GM10266 (cell line): ENCODE results near the gene KLF7.

Experiments used
- DNase-seq: peaks from one replicate; pipeline ENCODE4 v3.0.0; 2012; ENCODE audit errors: extremely low spot score
- TF ChIP-seq, protein P1 (sequence below): IDR thresholded peaks from 2 replicates; pipeline ENCODE4 v1.5.1; 2012; ENCODE audit warnings: mild to moderate bottlenecking, low read depth; ENCODE audit not compliant: control insufficient read depth, insufficient read depth; ENCODE audit errors: missing control alignments

The KLF7 gene

GRCh38 chr2:207107131-207107530 is 58.6 kb downstream of the KLF7 start:
- TF ChIP-seq, protein P1, sequence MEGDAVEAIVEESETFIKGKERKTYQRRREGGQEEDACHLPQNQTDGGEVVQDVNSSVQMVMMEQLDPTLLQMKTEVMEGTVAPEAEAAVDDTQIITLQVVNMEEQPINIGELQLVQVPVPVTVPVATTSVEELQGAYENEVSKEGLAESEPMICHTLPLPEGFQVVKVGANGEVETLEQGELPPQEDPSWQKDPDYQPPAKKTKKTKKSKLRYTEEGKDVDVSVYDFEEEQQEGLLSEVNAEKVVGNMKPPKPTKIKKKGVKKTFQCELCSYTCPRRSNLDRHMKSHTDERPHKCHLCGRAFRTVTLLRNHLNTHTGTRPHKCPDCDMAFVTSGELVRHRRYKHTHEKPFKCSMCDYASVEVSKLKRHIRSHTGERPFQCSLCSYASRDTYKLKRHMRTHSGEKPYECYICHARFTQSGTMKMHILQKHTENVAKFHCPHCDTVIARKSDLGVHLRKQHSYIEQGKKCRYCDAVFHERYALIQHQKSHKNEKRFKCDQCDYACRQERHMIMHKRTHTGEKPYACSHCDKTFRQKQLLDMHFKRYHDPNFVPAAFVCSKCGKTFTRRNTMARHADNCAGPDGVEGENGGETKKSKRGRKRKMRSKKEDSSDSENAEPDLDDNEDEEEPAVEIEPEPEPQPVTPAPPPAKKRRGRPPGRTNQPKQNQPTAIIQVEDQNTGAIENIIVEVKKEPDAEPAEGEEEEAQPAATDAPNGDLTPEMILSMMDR = no peak
- DNase-seq = no peak

DNA sequence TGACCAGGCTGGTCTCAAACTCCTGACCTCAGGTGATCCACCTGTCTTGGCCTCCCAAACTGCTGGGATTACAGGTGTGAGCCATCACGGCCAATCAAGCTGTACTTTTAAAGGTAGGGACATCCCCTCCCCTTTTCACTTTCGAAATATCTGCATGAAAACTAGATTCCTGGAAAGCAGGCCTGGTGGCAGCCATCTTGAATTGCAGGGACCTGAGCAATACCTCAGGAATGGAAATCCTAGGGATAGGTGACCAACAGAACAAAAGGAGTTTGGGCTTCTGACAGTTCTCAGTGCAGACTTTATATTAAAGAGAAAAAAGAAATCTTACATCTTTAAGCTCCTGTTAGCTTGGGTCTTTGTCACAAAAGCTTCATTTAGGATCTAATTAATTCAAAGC is 62.6 kb downstream of the KLF7 start:
- TF ChIP-seq, protein P1 = no peak
- no peak for DNase-seq

GRCh38 chr2:207101984-207102383 is 63.8 kb downstream of the KLF7 start:
- DNase-seq = no peak
- TF ChIP-seq, protein P1 = no peak

DNA sequence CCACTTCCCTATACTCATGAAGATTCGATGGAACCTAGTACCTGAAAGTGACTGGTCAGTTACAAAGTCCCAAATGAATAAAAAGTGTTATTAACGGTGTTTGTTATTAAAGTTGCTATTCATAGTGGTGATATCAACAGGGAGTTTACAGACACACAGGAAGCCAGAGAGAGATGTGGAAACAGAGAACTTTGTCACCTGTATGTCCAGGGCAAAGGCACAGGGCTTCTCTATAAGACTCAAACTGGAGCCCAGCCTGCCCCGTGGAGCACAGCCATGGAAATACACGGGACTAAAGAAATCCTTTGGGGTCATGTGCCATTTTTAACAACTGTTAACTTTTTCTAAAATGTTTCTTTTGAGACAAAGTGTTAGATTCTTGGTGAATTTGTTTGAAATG is 68.5 kb downstream of the KLF7 start:
- DNase-seq = no peak
- TF ChIP-seq, protein P1 = no peak

GRCh38 chr2:207095963-207096362 is 69.8 kb downstream of the KLF7 start:
- TF ChIP-seq, protein P1 = no peak
- DNase-seq = no peak

DNA sequence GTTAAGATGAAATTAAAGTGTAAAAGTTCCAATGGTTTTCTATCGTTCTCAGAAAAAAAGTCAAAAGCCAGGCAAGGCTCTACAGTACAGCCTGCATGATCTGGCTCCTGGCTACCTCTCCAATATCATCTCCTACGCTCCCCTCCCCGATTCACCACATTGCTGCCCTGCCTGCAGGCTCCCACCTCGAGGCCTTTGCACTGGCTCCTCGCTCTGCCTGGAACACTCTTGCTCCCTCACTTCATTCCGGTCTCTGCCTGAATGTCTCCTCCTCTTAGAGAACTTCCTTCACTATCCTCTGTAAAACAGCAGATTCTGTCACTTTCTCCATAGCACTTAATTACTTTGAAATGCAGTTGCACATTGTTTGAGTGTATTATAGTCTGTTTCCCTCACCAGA is 72.5 kb downstream of the KLF7 start:
- TF ChIP-seq, protein P1 = no peak
- no peak for DNase-seq

GRCh38 chr2:207092818-207093217 is 72.9 kb downstream of the KLF7 start:
- TF ChIP-seq, protein P1 = no peak
- no peak for DNase-seq
